SH-SY5Y (cell line): Measurements from ENCODE around the gene KCNK10.

Experiments used
- GATA2 ChIP-seq: IDR thresholded peaks from 2 replicates; pipeline ENCODE4 v1.6.1; 2011; ENCODE audit warnings: mild to moderate bottlenecking, low read depth, low read length
- GATA3 ChIP-seq: IDR thresholded peaks from 2 replicates; pipeline ENCODE4 v1.6.1; 2011; ENCODE audit warnings: low read depth, mild to moderate bottlenecking, low read length, moderate library complexity

- TF ChIP-seq GATA2 (no peak), GATA3 (no peak)
Observed at GRCh38 chr14:88348546-88348945, 25.5 kb upstream of the KCNK10 start.
